Type B pancreatic cell (in vitro differentiated cells): ENCODE results near the gene EFCC1. TPM values are rescaled to one million over a fixed set of nuclear protein-coding genes. Genes with fewer than 3 reads are reported as not detected.

Source experiments
- DNase-seq: peaks from one replicate; pipeline ENCODE4 v3.0.0; 2021; ENCODE audit warnings: mixed read lengths; ENCODE audit not compliant: unreplicated experiment; ENCODE audit errors: extremely low spot score
- H3K27ac Mint-ChIP-seq: 2 replicates; pipeline ENCODE4 v1.8.0; 2021; ENCODE audit warnings: mild to moderate bottlenecking, mixed read lengths
- H3K27me3 Mint-ChIP-seq: 2 replicates; pipeline ENCODE4 v1.8.0; 2021; ENCODE audit warnings: mixed read lengths
- H3K36me3 Mint-ChIP-seq: 2 replicates; pipeline ENCODE4 v1.8.0; 2021; ENCODE audit warnings: mixed read lengths
- H3K4me1 Mint-ChIP-seq: one replicate; pipeline ENCODE4 v1.8.0; 2021; ENCODE audit warnings: mixed read lengths; ENCODE audit not compliant: unreplicated experiment
- H3K4me3 Mint-ChIP-seq: 2 replicates; pipeline ENCODE4 v1.8.0; 2021; ENCODE audit warnings: mild to moderate bottlenecking, mixed read lengths
- H3K9me3 Mint-ChIP-seq: 2 replicates; pipeline ENCODE4 v1.8.0; 2021; ENCODE audit warnings: mixed read lengths
- total RNA-seq: library from RNA; stranded (reverse); gene quantifications from 2 replicates; pipeline ENCODE4 v1.2.1, GENCODE V29; 2021; ENCODE audit warnings: low replicate concordance
- TF ChIP-seq, protein P1 (sequence below): fragments of 200-600 bp; sonication (generic); conservative IDR thresholded peaks from 2 replicates; pipeline ENCODE4 v1.5.0; 2021; ENCODE audit warnings: antibody characterized with exemption, mild to moderate bottlenecking

EFCC1 gene
- total RNA-seq, 1 donor from 2014 or later, result 2.2 TPM

DNA sequence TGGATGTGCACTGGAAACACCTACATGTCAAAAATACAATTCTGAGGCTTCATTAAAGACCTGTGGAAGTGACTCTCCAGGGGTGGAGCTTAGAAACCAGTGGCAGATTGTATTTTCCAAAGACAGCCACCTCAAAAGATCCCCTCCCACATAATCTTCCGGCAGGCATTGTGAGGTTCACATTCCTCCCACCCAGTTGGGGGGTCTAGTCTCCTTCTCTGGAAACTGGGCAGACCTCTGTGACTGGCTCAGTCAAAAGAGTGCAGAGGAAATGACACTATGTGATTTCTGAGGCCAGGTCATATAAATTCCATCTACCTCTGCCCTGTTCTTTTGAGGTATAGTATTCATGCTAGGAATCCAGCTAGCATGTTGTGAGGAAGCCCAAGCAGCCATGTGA is 5.4 kb upstream of the EFCC1 start:
- no peak for DNase-seq
- peaks cover 8% of the 10 kb centered on the region for H3K4me1 Mint-ChIP-seq
- no peaks in the 10 kb centered on the region for H3K9me3 Mint-ChIP-seq
- TF ChIP-seq, protein P1, sequence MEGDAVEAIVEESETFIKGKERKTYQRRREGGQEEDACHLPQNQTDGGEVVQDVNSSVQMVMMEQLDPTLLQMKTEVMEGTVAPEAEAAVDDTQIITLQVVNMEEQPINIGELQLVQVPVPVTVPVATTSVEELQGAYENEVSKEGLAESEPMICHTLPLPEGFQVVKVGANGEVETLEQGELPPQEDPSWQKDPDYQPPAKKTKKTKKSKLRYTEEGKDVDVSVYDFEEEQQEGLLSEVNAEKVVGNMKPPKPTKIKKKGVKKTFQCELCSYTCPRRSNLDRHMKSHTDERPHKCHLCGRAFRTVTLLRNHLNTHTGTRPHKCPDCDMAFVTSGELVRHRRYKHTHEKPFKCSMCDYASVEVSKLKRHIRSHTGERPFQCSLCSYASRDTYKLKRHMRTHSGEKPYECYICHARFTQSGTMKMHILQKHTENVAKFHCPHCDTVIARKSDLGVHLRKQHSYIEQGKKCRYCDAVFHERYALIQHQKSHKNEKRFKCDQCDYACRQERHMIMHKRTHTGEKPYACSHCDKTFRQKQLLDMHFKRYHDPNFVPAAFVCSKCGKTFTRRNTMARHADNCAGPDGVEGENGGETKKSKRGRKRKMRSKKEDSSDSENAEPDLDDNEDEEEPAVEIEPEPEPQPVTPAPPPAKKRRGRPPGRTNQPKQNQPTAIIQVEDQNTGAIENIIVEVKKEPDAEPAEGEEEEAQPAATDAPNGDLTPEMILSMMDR, result no peak
- H3K36me3 Mint-ChIP-seq, result no peaks in the 10 kb centered on the region
- no peak overlapping the region for H3K27ac Mint-ChIP-seq
- H3K4me3 Mint-ChIP-seq, result no peak overlapping the region
- H3K27me3 Mint-ChIP-seq, result peaks cover 47% of the 10 kb centered on the region

DNA sequence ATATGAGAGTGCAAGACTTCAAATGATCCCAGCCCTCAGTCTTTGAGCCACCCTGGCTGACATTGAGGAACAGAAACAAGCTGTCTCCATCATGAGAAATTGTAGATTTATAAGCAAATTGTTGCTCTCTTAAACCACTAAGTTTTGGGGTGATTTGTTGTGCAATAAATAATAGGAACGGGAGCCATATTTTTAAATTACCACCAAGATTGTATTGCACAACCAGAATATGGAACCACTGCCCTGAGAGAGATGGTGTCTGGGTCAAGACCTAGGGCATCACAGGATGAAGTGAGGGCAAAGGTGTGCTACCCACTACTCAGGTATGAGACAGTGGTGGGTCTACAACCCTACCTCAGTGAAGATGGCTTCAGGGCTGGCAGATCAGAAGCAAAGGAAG is 4.9 kb upstream of the EFCC1 start:
- peaks cover 51% of the 10 kb centered on the region for H3K27me3 Mint-ChIP-seq

DNA sequence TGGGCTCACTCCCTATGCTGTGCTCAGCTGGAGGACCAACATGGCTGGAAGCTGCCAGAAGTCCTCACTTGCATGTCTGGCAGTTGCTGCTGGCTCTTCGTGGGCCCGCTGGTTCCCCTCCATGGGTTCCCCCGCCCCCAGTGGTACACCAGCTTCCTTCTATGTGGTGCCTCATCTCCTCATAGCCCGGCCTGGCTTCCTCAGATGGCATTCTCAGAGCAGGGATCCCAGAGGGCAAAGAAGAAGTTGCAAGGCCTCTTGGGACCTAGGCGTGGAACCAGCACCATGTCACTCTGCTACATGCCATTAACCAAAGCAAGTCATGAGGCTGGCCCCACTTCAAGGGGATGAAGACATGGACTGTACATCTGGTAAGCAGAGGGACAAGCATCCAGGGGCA is 4.4 kb upstream of the EFCC1 start:
- H3K4me3 Mint-ChIP-seq, result no peak overlapping the region
- peaks cover 48% of the 10 kb centered on the region for H3K27me3 Mint-ChIP-seq
- TF ChIP-seq, protein P1, result no peak
- DNase-seq, result no peak
- no peak overlapping the region for H3K27ac Mint-ChIP-seq
- H3K4me1 Mint-ChIP-seq, result peaks cover 8% of the 10 kb centered on the region
- no peaks in the 10 kb centered on the region for H3K36me3 Mint-ChIP-seq
- no peaks in the 10 kb centered on the region for H3K9me3 Mint-ChIP-seq

More for the DNA sequence above, 4.9 kb upstream of the EFCC1 start:
- TF ChIP-seq, protein P1, result no peak
- H3K4me3 Mint-ChIP-seq, result no peak overlapping the region
- H3K27ac Mint-ChIP-seq, result no peak overlapping the region
- H3K4me1 Mint-ChIP-seq, result peaks cover 8% of the 10 kb centered on the region
- H3K9me3 Mint-ChIP-seq, result no peaks in the 10 kb centered on the region
- no peak for DNase-seq
- no peaks in the 10 kb centered on the region for H3K36me3 Mint-ChIP-seq

GRCh38 chr3:128997486-128998133 is 3.5 kb upstream of the EFCC1 start:
- TF ChIP-seq, protein P1, result no peak
- DNase-seq, result no peak
- no peaks in the 10 kb centered on the region for H3K36me3 Mint-ChIP-seq
- H3K4me3 Mint-ChIP-seq, result no peak overlapping the region
- no peaks in the 10 kb centered on the region for H3K9me3 Mint-ChIP-seq
- peaks cover 53% of the 10 kb centered on the region for H3K27me3 Mint-ChIP-seq
- H3K27ac Mint-ChIP-seq, result no peak overlapping the region
- peaks cover 14% of the 10 kb centered on the region for H3K4me1 Mint-ChIP-seq

DNA sequence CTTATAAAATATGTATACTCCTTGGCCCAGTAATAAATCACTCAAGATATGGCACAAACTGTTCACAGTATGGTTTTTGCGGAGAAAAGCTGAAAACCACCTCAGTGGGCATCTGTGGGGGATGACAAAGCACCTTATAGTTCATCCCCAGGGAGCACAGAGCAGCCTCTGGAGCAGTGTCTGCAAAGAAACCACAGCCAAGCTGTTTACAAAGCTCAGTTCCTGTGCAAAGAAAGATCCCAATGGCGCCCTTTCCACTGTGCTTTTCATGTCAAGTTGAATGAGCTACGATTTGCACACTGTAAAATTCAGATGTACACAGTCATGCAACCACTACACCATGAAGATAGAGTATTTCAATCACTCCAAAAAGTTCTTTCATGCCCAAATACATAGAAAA is 2.5 kb upstream of the EFCC1 start:
- peaks cover 63% of the 10 kb centered on the region for H3K27me3 Mint-ChIP-seq

More for the DNA sequence above, 2.5 kb upstream of the EFCC1 start:
- Mint-ChIP-seq H3K4me1 (peaks cover 16% of the 10 kb centered on the region), H3K27ac (no peak overlapping the region), H3K4me3 (peak overlapping the region; percentile 58), H3K9me3 (no peaks in the 10 kb centered on the region), H3K36me3 (no peaks in the 10 kb centered on the region)
- TF ChIP-seq, protein P1, result no peak
- DNase-seq, result no peak
